ENCODE data around the gene RAB3A. TPM values are rescaled to one million over a fixed set of nuclear protein-coding genes. Genes with fewer than 3 reads are reported as not detected.

RAB3A gene
- total and polyA plus RNA-seq, 9 of the 15 experiments (the other 6 are each of a cell fraction or from before 2014, with no cell fraction given) = 0.17 to 5.1 (median 0.90) TPM; not detected in 1

DNA sequence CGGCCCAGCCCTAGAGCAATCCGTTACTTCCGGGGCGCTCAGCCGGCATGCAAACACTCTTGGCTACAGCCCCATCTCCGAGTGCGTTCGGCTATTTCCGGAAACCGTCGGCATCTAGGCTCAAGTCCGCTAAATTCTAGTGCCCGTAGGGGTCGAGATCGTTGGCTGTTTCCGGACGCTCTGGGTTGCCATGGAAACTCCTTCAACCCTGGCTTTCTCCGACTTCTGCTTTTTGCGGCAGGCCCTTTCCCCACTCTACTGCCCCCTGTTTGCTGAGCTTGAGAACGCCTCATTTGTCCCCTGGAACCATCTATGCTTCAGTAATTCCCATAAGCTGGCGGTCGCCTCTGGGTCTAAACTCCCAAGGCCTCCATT is 51.4 kb downstream of the RAB3A start (continued):
- TF ChIP-seq ZNF766 (CRISPR knock-in tag; conservative IDR thresholded peaks at IDR 0.05) (peak; percentile 38; the same call in 1 of the 2 replicates), KHSRP (IDR thresholded peaks at IDR 0.05) (no peak), CREB1 (IDR thresholded peaks at IDR 0.05) (no peak), CREB1 (CRISPR knock-in tag; IDR thresholded peaks at IDR 0.05) (peak; percentile 61; the same call in 1 of the 2 replicates), ZNF143 (CRISPR knock-in tag; IDR thresholded peaks at IDR 0.05) (no peak), CTCFL (IDR thresholded peaks at IDR 0.05; ENCODE audit: borderline replicate concordance, insufficient read depth, low read depth, low read length, poor library complexity, severe bottlenecking) (peak; percentile 92), XRCC3 (IDR thresholded peaks at IDR 0.05) (no peak), TEAD2 (tag; IDR thresholded peaks at IDR 0.05) (no peak), NBN (IDR thresholded peaks at IDR 0.05; ENCODE audit: low read depth) (0 out of 2 replicates have a peak, but pooled peaks have one; percentile 83), MTA2 (IDR thresholded peaks at IDR 0.05; ENCODE audit: low read depth) (no peak), IRF2 (CRISPR knock-in tag; IDR thresholded peaks at IDR 0.05) (no peak), ZBTB11 (CRISPR knock-in tag; IDR thresholded peaks at IDR 0.05) (peak in 1 of 3 experiments; percentile 91; a peak in 2 of 6 replicates), IFI16 (CRISPR knock-in tag; IDR thresholded peaks at IDR 0.05) (no peak), POLR2AphosphoS2 (IDR thresholded peaks at IDR 0.05; ENCODE audit: low read length) (no peak), ZNF197 (CRISPR knock-in tag; IDR thresholded peaks at IDR 0.05; ENCODE audit: low read depth) (no peak), KDM2B (CRISPR knock-in tag; IDR thresholded peaks at IDR 0.05) (no peak), PHB2 (IDR thresholded peaks at IDR 0.05; ENCODE audit: low read depth) (no peak)
- TF ChIP-seq, protein P1, sequence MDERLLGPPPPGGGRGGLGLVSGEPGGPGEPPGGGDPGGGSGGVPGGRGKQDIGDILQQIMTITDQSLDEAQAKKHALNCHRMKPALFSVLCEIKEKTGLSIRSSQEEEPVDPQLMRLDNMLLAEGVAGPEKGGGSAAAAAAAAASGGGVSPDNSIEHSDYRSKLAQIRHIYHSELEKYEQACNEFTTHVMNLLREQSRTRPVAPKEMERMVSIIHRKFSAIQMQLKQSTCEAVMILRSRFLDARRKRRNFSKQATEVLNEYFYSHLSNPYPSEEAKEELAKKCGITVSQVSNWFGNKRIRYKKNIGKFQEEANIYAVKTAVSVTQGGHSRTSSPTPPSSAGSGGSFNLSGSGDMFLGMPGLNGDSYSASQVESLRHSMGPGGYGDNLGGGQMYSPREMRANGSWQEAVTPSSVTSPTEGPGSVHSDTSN (CRISPR knock-in tag; IDR thresholded peaks at IDR 0.05; ENCODE audit: low read depth) = no peak
- TF ChIP-seq, protein P1 (tag; conservative IDR thresholded peaks at IDR 0.05; ENCODE audit: low read depth) = no peak
- TF ChIP-seq, protein P2, sequence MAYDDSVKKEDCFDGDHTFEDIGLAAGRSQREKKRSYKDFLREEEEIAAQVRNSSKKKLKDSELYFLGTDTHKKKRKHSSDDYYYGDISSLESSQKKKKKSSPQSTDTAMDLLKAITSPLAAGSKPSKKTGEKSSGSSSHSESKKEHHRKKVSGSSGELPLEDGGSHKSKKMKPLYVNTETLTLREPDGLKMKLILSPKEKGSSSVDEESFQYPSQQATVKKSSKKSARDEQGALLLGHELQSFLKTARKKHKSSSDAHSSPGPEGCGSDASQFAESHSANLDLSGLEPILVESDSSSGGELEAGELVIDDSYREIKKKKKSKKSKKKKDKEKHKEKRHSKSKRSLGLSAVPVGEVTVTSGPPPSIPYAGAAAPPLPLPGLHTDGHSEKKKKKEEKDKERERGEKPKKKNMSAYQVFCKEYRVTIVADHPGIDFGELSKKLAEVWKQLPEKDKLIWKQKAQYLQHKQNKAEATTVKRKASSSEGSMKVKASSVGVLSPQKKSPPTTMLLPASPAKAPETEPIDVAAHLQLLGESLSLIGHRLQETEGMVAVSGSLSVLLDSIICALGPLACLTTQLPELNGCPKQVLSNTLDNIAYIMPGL (CRISPR knock-in tag; IDR thresholded peaks at IDR 0.05) = peak; percentile 63; the same call in 1 of the 2 replicates
